Measurements from ENCODE around the gene NAALADL2. TPM values are rescaled to one million over a fixed set of nuclear protein-coding genes. Genes with fewer than 3 reads are reported as not detected.

NAALADL2 gene
- total RNA-seq, 1 donor from 2014 or later, result 2.8 TPM

GRCh38 chr3:175746308-175746707 lies 887.2 kb downstream of the NAALADL2 start:
- Mint-ChIP-seq H3K4me1 (no peaks in the 10 kb centered on the region), H3K36me3 (ENCODE audit: low read depth) (no peaks in the 10 kb centered on the region), H3K27me3 (ENCODE audit: low read depth) (no peaks in the 10 kb centered on the region), H3K4me3 (no peak overlapping the region), H3K27ac (ENCODE audit: unreplicated experiment) (no peak overlapping the region), H3K9me3 (peaks cover 5% of the 10 kb centered on the region)
- no peak for TF ChIP-seq CTCF (conservative IDR thresholded peaks at IDR 0.05)
- DNase-seq (ENCODE audit: low read depth, low spot score), result no peak

- Mint-ChIP-seq H3K36me3 (ENCODE audit: low read depth) (no peaks in the 10 kb centered on the region), H3K9me3 (peaks cover 3% of the 10 kb centered on the region), H3K4me1 (no peaks in the 10 kb centered on the region), H3K27ac (ENCODE audit: unreplicated experiment) (no peak overlapping the region), H3K4me3 (no peak overlapping the region), H3K27me3 (ENCODE audit: low read depth) (no peaks in the 10 kb centered on the region)
- no peak for TF ChIP-seq CTCF (conservative IDR thresholded peaks at IDR 0.05)
- DNase-seq (ENCODE audit: low read depth, low spot score), result no peak
Observed at GRCh38 chr3:175748087-175748730, 889.1 kb downstream of the NAALADL2 start.

- no peaks in the 10 kb centered on the region for H3K9me3 Mint-ChIP-seq
- no peak overlapping the region for H3K27ac Mint-ChIP-seq (ENCODE audit: unreplicated experiment)
- no peak for TF ChIP-seq CTCF (conservative IDR thresholded peaks at IDR 0.05)
- DNase-seq (ENCODE audit: low read depth, low spot score), result no peak
- H3K4me1 Mint-ChIP-seq, result no peaks in the 10 kb centered on the region
- no peak overlapping the region for H3K4me3 Mint-ChIP-seq
- no peaks in the 10 kb centered on the region for H3K27me3 Mint-ChIP-seq (ENCODE audit: low read depth)
- H3K36me3 Mint-ChIP-seq (ENCODE audit: low read depth), result no peaks in the 10 kb centered on the region
Observed at GRCh38 chr3:175749981-175750380, 890.8 kb downstream of the NAALADL2 start.

- no peak overlapping the region for H3K27ac Mint-ChIP-seq (ENCODE audit: unreplicated experiment)
- DNase-seq (ENCODE audit: low read depth, low spot score), result no peak
- no peaks in the 10 kb centered on the region for H3K36me3 Mint-ChIP-seq (ENCODE audit: low read depth)
- no peak overlapping the region for H3K4me3 Mint-ChIP-seq
- no peaks in the 10 kb centered on the region for H3K9me3 Mint-ChIP-seq
- H3K4me1 Mint-ChIP-seq, result no peaks in the 10 kb centered on the region
- H3K27me3 Mint-ChIP-seq (ENCODE audit: low read depth), result no peaks in the 10 kb centered on the region
- no peak for TF ChIP-seq CTCF (conservative IDR thresholded peaks at IDR 0.05)
Observed at GRCh38 chr3:175751089-175751488, 892.0 kb downstream of the NAALADL2 start.

GRCh38 chr3:175763948-175764347 lies 904.8 kb downstream of the NAALADL2 start:
- Mint-ChIP-seq H3K27ac (ENCODE audit: unreplicated experiment) (no peak overlapping the region), H3K9me3 (peaks cover under 1% of the 10 kb centered on the region), H3K27me3 (ENCODE audit: low read depth) (no peaks in the 10 kb centered on the region), H3K36me3 (ENCODE audit: low read depth) (no peaks in the 10 kb centered on the region), H3K4me3 (no peak overlapping the region), H3K4me1 (no peaks in the 10 kb centered on the region)
- TF ChIP-seq CTCF (conservative IDR thresholded peaks at IDR 0.05), result no peak
- no peak for DNase-seq (ENCODE audit: low read depth, low spot score)

All from neural crest cell (in vitro differentiated cells).